H9 (cell line): ENCODE results near the gene CNGA2. TPM values are rescaled to one million over a fixed set of nuclear protein-coding genes. Genes with fewer than 3 reads are reported as not detected.

ENCODE experiments used
- DNase-seq: peaks from one replicate; pipeline ENCODE4 v3.0.0-alpha.2; 2017
- H2AFZ ChIP-seq: one replicate; pipeline ENCODE4 v1.6.1; 2013; ENCODE audit warnings: mild to moderate bottlenecking, low read length, control low read depth, moderate library complexity
- H2AK5ac ChIP-seq: 2 replicates; pipeline ENCODE4 v1.6.1; 2013; ENCODE audit warnings: low read length, control low read depth, mixed read lengths; ENCODE audit not compliant: insufficient read length
- H2BK120ac ChIP-seq: one replicate; pipeline ENCODE4 v1.6.1; 2013; ENCODE audit warnings: low read depth, mild to moderate bottlenecking, low read length, control low read depth, inconsistent platforms; ENCODE audit not compliant: poor library complexity, severe bottlenecking
- H2BK12ac ChIP-seq: 2 replicates; pipeline ENCODE4 v1.6.1; 2013; ENCODE audit warnings: low read length, control low read depth, mixed read lengths, low read depth; ENCODE audit not compliant: insufficient read length
- H2BK15ac ChIP-seq: 2 replicates; pipeline ENCODE4 v1.6.1; 2013; ENCODE audit warnings: low read depth, low read length, control low read depth
- H2BK20ac ChIP-seq: one replicate; pipeline ENCODE4 v1.6.1; 2013; ENCODE audit warnings: low read depth, mild to moderate bottlenecking, low read length, control low read depth, inconsistent platforms; ENCODE audit not compliant: poor library complexity, severe bottlenecking
- H2BK5ac ChIP-seq: 2 replicates; pipeline ENCODE4 v1.6.1; 2013; ENCODE audit warnings: low read length, control low read depth, mixed read lengths; ENCODE audit not compliant: insufficient read length
- H3K14ac ChIP-seq: 2 replicates; pipeline ENCODE4 v1.6.1; 2013; ENCODE audit warnings: low read length, control low read depth; ENCODE audit not compliant: insufficient read depth
- H3K18ac ChIP-seq: 2 replicates; pipeline ENCODE4 v1.6.1; 2013; ENCODE audit warnings: low read depth, mild to moderate bottlenecking, mixed read lengths, low read length, control low read depth; ENCODE audit not compliant: insufficient read length
- H3K23ac ChIP-seq: 2 replicates; pipeline ENCODE4 v1.6.1; 2013; ENCODE audit warnings: low read length, control low read depth, mixed read lengths, low read depth; ENCODE audit not compliant: insufficient read length
- H3K23me2 ChIP-seq: 2 replicates; pipeline ENCODE4 v1.6.1; 2013; ENCODE audit warnings: low read depth, mild to moderate bottlenecking, mixed read lengths, low read length, control low read depth; ENCODE audit not compliant: insufficient read length, poor library complexity, severe bottlenecking
- H3K27ac ChIP-seq: 2 replicates; pipeline ENCODE4 v1.5.1; 2013; ENCODE audit warnings: low read length, control low read depth, mixed read lengths, low read depth; ENCODE audit not compliant: insufficient read length
- H3K27me3 ChIP-seq: 2 replicates; pipeline ENCODE4 v1.6.1; 2013; ENCODE audit warnings: low read length, control low read depth, inconsistent platforms; ENCODE audit not compliant: insufficient read depth
- H3K4ac ChIP-seq: 2 replicates; pipeline ENCODE4 v1.6.1; 2013; ENCODE audit warnings: low read depth, mild to moderate bottlenecking, control low read depth, inconsistent platforms, low read length, moderate library complexity
- H3K4me1 ChIP-seq: 2 replicates; pipeline ENCODE4 v1.6.1; 2013; ENCODE audit warnings: low read length, control low read depth, inconsistent platforms; ENCODE audit not compliant: insufficient read depth
- H3K4me2 ChIP-seq: 2 replicates; pipeline ENCODE4 v1.6.1; 2013; ENCODE audit warnings: low read length, control low read depth, mixed read lengths; ENCODE audit not compliant: insufficient read length, insufficient read depth
- H3K56ac ChIP-seq: 2 replicates; pipeline ENCODE4 v1.6.1; 2013; ENCODE audit warnings: low read depth, mild to moderate bottlenecking, mixed read lengths, low read length, control low read depth; ENCODE audit not compliant: insufficient read length
- H3K79me1 ChIP-seq: 2 replicates; pipeline ENCODE4 v1.6.1; 2013; ENCODE audit warnings: low read depth, mild to moderate bottlenecking, moderate library complexity, low read length, control low read depth, inconsistent platforms; ENCODE audit not compliant: insufficient read depth, poor library complexity, severe bottlenecking
- H3K79me2 ChIP-seq: 2 replicates; pipeline ENCODE4 v1.6.1; 2013; ENCODE audit warnings: low read length, control low read depth, inconsistent platforms; ENCODE audit not compliant: insufficient read depth
- H3K9ac ChIP-seq: 2 replicates; pipeline ENCODE4 v1.6.1; 2013; ENCODE audit warnings: low read length, control low read depth, mixed read lengths; ENCODE audit not compliant: insufficient read length; ENCODE audit errors: extremely low read depth
- H3K9me3 ChIP-seq: one replicate; pipeline ENCODE4 v1.6.1; 2013; ENCODE audit warnings: low read depth, low read length, inconsistent platforms; ENCODE audit not compliant: control insufficient read depth
- H3T11ph ChIP-seq: one replicate; pipeline ENCODE4 v1.6.1; 2013; ENCODE audit warnings: mild to moderate bottlenecking, low read length, control low read depth, inconsistent platforms
- H4K20me1 ChIP-seq: one replicate; pipeline ENCODE4 v1.6.1; 2013; ENCODE audit not compliant: control insufficient read depth, insufficient read length, insufficient read depth
- H4K5ac ChIP-seq: 2 replicates; pipeline ENCODE4 v1.6.1; 2013; ENCODE audit warnings: low read depth, mild to moderate bottlenecking, mixed read lengths, low read length, control low read depth; ENCODE audit not compliant: insufficient read length
- H4K8ac ChIP-seq: replicated peaks from 2 replicates; pipeline ENCODE4 v1.6.1; 2013; ENCODE audit warnings: low read length, control low read depth, mixed read lengths, low read depth; ENCODE audit not compliant: insufficient read length
- H4K91ac ChIP-seq: 2 replicates; pipeline ENCODE4 v1.6.1; 2013; ENCODE audit warnings: low read depth, mild to moderate bottlenecking, moderate library complexity, mixed read lengths, low read length, control low read depth; ENCODE audit not compliant: insufficient read length
- H3K27ac Mint-ChIP-seq, 3 experiments: 2 replicates in 2 of 3; 3 replicates in 1 of 3; pipeline ENCODE4 v1.8.0; 2020 to 2021; ENCODE audit warnings: mixed read lengths in 3 of 3, mild to moderate bottlenecking in 1 of 3, moderate library complexity in 1 of 3
- H3K27me3 Mint-ChIP-seq: 2 replicates; pipeline ENCODE4 v1.8.0; 2021; ENCODE audit warnings: low read depth, mild to moderate bottlenecking, moderate library complexity, mixed read lengths
- H3K36me3 Mint-ChIP-seq, 3 experiments: 2 replicates in 2 of 3; 3 replicates in 1 of 3; pipeline ENCODE4 v1.8.0; 2020 to 2021; ENCODE audit warnings: low read depth in 3 of 3, mixed read lengths in 3 of 3; ENCODE audit not compliant: insufficient read depth in 1 of 3
- H3K4me1 Mint-ChIP-seq, 2 experiments: 2 replicates each; pipeline ENCODE4 v1.8.0; 2020; ENCODE audit warnings: mixed read lengths in 2 of 2
- H3K4me3 Mint-ChIP-seq, 2 experiments: 2 replicates in 1 of 2; 3 replicates in 1 of 2; pipeline ENCODE4 v1.8.0; 2020 to 2021; ENCODE audit warnings: mild to moderate bottlenecking in 2 of 2, mixed read lengths in 2 of 2, moderate library complexity in 1 of 2
- H3K9me3 Mint-ChIP-seq, 2 experiments: 2 replicates in 1 of 2; 3 replicates in 1 of 2; pipeline ENCODE4 v1.8.0; 2020; ENCODE audit warnings: mild to moderate bottlenecking in 2 of 2, mixed read lengths in 2 of 2, moderate library complexity in 1 of 2
- CTCF ChIP-seq: fragments of 200-600 bp; sonication (generic); conservative IDR thresholded peaks from 3 replicates; pipeline ENCODE4 v1.8.0; 2021; ENCODE audit warnings: antibody characterized with exemption, mild to moderate bottlenecking
- WGBS: extraction: QIAGEN DNeasy Blood & Tissue Kit; methylation state at CpG from one replicate; pipeline ENCODE4 v1.1.7; 2013; ENCODE audit warnings: missing lambda C conversion rate, low lambda C conversion rate, mixed read lengths; ENCODE audit not compliant: insufficient read length; ENCODE audit errors: extremely low coverage; 5-methylcytosine and 5-hydroxymethylcytosine counted together
- total RNA-seq: library from RNA; stranded (reverse); gene quantifications from 2 replicates; pipeline ENCODE4 v1.2.1, GENCODE V29; 2021

The CNGA2 gene
- total RNA-seq, 1 experiment from 2014 or later: not detected

- peaks cover 2% of the 10 kb centered on the region for H3K27me3 Mint-ChIP-seq
- no peak overlapping the region for H3K9ac ChIP-seq
Observed at GRCh38 chrX:151774421-151774820, 39.9 kb downstream of the CNGA2 start.

More at GRCh38 chrX:151774421-151774820, 39.9 kb downstream of the CNGA2 start:
- peaks cover 9 to 10% of the 10 kb centered on the region in 2 experiments for H3K4me1 Mint-ChIP-seq
- TF ChIP-seq CTCF: no peak
- Histone ChIP-seq H4K5ac (no peak overlapping the region), H3K23ac (no peak overlapping the region), H3K23me2 (no peaks in the 10 kb centered on the region), H2BK12ac (no peak overlapping the region), H2BK120ac (no peak overlapping the region), H3K18ac (no peak overlapping the region), H3K56ac (no peak overlapping the region), H3K4me2 (no peak overlapping the region), H3K9me3 (peaks cover 52% of the 10 kb centered on the region), H2AFZ (no peak overlapping the region), H3K4ac (no peak overlapping the region), H3K4me1 (peaks cover 3% of the 10 kb centered on the region; the same call in 1 of the 2 replicates), H2BK15ac (no peak overlapping the region), H4K20me1 (no peaks in the 10 kb centered on the region), H3T11ph (no peak overlapping the region), H3K27me3 (no peaks in the 10 kb centered on the region), H3K79me2 (no peaks in the 10 kb centered on the region), H3K14ac (no peak overlapping the region), H2AK5ac (no peak overlapping the region), H2BK5ac (no peak overlapping the region), H3K27ac (no peak overlapping the region), H4K91ac (no peak overlapping the region), H4K8ac (no peak overlapping the region), H3K79me1 (no peaks in the 10 kb centered on the region), H2BK20ac (no peak overlapping the region)
- WGBS: no CpG with 5 or more reads among the region's 3 CpGs
- no peak overlapping the region for H3K27ac Mint-ChIP-seq
- DNase-seq: no peak
- H3K9me3 Mint-ChIP-seq: peaks cover 61 to 76% of the 10 kb centered on the region in 2 experiments
- H3K36me3 Mint-ChIP-seq: peaks cover 0 to 5% (median 4%) of the 10 kb centered on the region in 3 experiments; a peak in 3 of 7 replicates
- no peak overlapping the region for H3K4me3 Mint-ChIP-seq
